ENCODE data around the gene CSMD2.

DNA sequence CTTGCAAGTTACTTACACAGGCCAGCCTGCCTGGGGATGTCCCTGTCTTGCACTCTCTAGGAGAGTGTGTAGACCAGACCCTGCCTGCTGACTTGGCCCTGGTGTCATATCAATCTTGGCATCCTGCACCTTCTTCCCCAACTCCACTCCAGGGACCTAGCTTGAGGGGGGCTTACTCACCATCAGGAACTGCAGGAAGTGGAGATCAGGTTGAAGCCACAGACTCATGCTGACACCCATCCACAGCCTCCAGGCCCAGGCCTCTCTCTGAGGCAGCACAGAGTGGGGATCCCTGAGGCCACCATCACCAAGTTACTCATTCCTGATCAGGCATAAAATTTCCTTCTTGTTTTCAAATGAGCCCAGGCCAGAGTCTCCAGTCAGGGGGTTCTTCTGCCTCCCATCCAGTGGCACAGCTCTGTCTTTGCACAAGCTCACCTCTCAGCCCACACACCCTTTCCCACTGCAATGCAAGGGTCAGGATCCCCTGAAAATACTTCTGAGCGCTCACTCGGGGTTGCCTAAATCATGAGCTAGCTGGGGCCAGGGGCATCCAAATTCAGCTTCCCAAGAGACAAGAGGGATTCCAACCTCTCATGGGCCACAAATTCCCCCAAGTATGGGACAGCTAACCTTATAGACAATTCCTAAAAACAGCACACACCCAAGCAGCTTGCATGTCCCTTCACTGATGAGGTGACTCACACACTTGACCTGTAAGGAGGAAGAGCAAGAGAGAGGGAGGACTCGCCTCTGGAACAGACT is 33.5 kb downstream of the CSMD2 start:
- TF ChIP-seq CTCF (IDR thresholded peaks at IDR 0.05) (no peak), POLR2A (IDR thresholded peaks at IDR 0.05) (no peak)
